ENCODE data around the gene PAPLN. TPM values are rescaled to one million over a fixed set of nuclear protein-coding genes. Genes with fewer than 3 reads are reported as not detected.

Gene PAPLN
- total and polyA plus RNA-seq, 8 donors = 1.1 to 18.3 (median 2.9) TPM

DNA sequence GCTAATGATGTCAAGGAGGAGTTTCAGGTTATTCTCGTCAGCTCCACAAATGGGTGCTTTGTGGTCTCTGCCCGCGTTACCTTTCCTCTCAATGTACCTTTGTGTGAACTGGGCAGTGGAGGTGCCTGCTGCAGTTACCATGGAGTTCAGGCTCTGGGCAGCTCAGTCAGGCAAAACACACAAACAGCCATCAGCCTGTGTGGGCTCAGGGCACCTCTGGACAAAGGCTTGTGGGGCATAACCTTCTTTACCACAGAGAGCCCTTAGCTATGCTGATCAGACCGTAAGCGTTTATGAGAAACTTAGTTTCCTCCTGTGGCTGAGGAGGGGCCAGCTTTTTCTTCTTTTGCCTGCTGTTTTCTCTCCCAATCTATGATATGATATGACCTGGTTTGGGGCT lies 16.7 kb upstream of the PAPLN start:
- TF ChIP-seq, protein P1, sequence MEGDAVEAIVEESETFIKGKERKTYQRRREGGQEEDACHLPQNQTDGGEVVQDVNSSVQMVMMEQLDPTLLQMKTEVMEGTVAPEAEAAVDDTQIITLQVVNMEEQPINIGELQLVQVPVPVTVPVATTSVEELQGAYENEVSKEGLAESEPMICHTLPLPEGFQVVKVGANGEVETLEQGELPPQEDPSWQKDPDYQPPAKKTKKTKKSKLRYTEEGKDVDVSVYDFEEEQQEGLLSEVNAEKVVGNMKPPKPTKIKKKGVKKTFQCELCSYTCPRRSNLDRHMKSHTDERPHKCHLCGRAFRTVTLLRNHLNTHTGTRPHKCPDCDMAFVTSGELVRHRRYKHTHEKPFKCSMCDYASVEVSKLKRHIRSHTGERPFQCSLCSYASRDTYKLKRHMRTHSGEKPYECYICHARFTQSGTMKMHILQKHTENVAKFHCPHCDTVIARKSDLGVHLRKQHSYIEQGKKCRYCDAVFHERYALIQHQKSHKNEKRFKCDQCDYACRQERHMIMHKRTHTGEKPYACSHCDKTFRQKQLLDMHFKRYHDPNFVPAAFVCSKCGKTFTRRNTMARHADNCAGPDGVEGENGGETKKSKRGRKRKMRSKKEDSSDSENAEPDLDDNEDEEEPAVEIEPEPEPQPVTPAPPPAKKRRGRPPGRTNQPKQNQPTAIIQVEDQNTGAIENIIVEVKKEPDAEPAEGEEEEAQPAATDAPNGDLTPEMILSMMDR (IDR thresholded peaks at IDR 0.05) = no peak
- intact Hi-C loops (cut with DNase I) = no loop called here
- Histone ChIP-seq H3K4me1 (no peaks in the 10 kb centered on the region), H3K4me3 (no peak overlapping the region), H3K27ac (no peak overlapping the region), H3K27me3 (no peaks in the 10 kb centered on the region), H3K36me3 (peaks cover 3 to 18% (median 5%) of the 10 kb centered on the region in 3 donors), H3K9me3 (no peaks in the 10 kb centered on the region)
- no peak for FAIRE-seq
- no peak for DNase-seq
- ATAC-seq = no peak
- WGBS, 2 donors = 93 to 95% methylated on average over 5 of the region's 5 CpGs

- no peak overlapping the region for H3K27ac ChIP-seq
- intact Hi-C loops (cut with DNase I) = no loop called here
- H3K36me3 ChIP-seq = peaks cover 3 to 14% (median 5%) of the 10 kb centered on the region in 3 donors
- ATAC-seq (no peak), FAIRE-seq (no peak), DNase-seq (no peak)
- TF ChIP-seq, protein P1 (IDR thresholded peaks at IDR 0.05) = no peak
- WGBS, 2 donors = 91 to 92% methylated on average over 2 of the region's 2 CpGs
- no peaks in the 10 kb centered on the region for H3K4me1 ChIP-seq
- H3K9me3 ChIP-seq = no peaks in the 10 kb centered on the region
- H3K27me3 ChIP-seq = no peaks in the 10 kb centered on the region
- no peak overlapping the region for H3K4me3 ChIP-seq
Measured at GRCh38 chr14:73221945-73222344, 15.4 kb upstream of the PAPLN start.

DNA sequence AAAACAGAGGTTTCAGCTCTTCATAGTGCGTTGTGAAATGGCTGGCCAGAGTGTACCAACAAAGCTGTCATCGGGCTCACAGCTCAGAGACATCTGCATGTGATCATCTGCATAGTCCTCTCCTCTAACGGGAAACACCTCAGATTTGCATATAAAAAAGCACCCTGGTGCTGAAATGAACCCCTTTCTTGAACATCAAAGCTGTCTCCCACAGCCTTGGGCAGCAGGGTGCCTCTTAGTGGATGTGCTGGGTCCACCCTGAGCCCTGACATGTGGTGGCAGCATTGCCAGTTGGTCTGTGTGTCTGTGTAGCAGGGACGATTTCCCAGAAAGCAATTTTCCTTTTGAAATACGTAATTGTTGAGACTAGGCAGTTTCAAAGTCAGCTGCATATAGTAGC lies 14.3 kb upstream of the PAPLN start:
- FAIRE-seq (no peak), ATAC-seq (peak in 1 of 4 donors; percentile 34), DNase-seq (no peak)
- intact Hi-C loops (cut with DNase I) = no loop called here
- Histone ChIP-seq H3K4me3 (no peak overlapping the region), H3K36me3 (peaks cover 0 to 14% (median 2%) of the 10 kb centered on the region in 3 donors), H3K4me1 (no peaks in the 10 kb centered on the region), H3K27ac (no peak overlapping the region), H3K9me3 (no peaks in the 10 kb centered on the region), H3K27me3 (no peaks in the 10 kb centered on the region)
- 67 to 72% methylated on average over 5 of the region's 5 CpGs for WGBS, 2 donors
- TF ChIP-seq, protein P1 (IDR thresholded peaks at IDR 0.05) = no peak

GRCh38 chr14:73225496-73225895 lies 11.8 kb upstream of the PAPLN start:
- ATAC-seq (no peak), DNase-seq (no peak), FAIRE-seq (no peak)
- 90% methylated on average over 4 of the region's 4 CpGs for WGBS, 2 donors
- H3K9me3 ChIP-seq = no peaks in the 10 kb centered on the region
- H3K4me3 ChIP-seq = no peak overlapping the region
- H3K27me3 ChIP-seq = no peaks in the 10 kb centered on the region
- peaks cover 0 to 2% (median 0%) of the 10 kb centered on the region in 3 donors for H3K36me3 ChIP-seq
- TF ChIP-seq, protein P1 (IDR thresholded peaks at IDR 0.05) = no peak
- intact Hi-C loops (cut with DNase I) = no loop called here
- peaks cover 0 to 6% (median 0%) of the 10 kb centered on the region in 3 donors for H3K4me1 ChIP-seq
- no peak overlapping the region for H3K27ac ChIP-seq

DNA sequence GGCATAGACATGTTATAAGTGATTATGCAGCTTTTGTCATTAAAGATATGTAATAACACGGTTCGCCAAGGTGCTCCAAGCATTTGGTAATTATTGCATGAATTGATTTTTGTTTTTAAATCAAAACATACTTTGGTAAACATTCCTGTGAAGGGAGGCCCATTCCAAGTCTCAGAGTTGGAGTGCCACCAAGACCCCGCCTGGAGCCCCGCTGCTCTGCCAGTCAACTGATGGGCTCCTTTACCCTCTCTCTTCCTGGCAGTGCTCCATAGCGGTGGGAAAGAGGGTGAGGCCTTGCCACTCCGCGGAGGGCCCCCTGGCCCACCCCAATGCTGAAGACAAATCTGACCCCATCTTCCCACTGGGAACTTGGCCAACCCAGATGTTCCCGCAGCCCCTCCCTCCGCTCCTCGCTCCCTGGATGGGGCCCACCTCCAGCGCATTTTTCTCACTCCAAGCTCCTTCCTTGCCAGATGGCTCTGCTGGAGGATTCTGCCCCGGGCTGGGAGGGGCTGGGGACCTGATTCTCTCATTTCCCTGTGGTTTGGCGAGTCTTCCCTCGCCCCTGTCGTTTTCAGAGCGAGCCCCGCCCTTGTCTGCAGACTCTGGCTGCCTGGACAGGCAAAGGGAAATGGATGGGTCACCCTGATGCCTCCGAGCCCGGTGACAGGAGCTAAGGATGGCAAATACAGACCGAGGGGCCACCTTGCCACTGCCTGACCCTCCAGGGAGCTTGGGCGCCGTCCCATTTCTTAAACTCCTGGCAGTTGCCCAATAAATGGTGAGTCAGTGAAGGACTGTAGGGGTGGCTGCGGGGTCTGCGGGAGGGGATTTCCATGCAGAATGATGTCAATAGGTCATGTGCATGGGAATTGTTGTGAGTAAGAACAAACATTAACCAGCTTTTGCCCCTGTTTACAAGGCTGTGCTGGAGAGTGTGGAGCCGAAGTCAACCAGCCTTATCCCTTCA lies 9.2 kb upstream of the PAPLN start:
- Histone ChIP-seq H3K4me1 (peaks cover 0 to 6% (median 0%) of the 10 kb centered on the region in 3 donors), H3K4me3 (no peak overlapping the region), H3K36me3 (no peaks in the 10 kb centered on the region), H3K27ac (peak overlapping the region in 2 of 4 donors; percentile 37 to 54), H3K9me3 (no peaks in the 10 kb centered on the region), H3K27me3 (no peaks in the 10 kb centered on the region)
- DNase-seq (peak in 3 of 6 donors; percentile 44 to 55 (median 53)), FAIRE-seq (no peak), ATAC-seq (peak; percentile 44 to 79 (median 70))
- 56% methylated on average over 25 of the region's 25 CpGs for WGBS, 2 donors
- intact Hi-C loops (cut with DNase I) = no loop called here
- TF ChIP-seq, protein P1 (IDR thresholded peaks at IDR 0.05) = no peak

All from pancreas (tissue), 10 donors.